Osteocyte (in vitro differentiated cells): ENCODE measurements around the gene PREP. TPM values are rescaled to one million over a fixed set of nuclear protein-coding genes. Genes with fewer than 3 reads are reported as not detected.
"Not testable (repeated sequence)": the region's sequence is repeated elsewhere in the genome, so short reads cannot be mapped to it uniquely, and the experiment has no call there.

Experiments used
- DNase-seq: peaks from one replicate; pipeline ENCODE4 v3.0.0; 2021; ENCODE audit warnings: mixed read lengths; ENCODE audit not compliant: unreplicated experiment; ENCODE audit errors: extremely low spot score
- H3K27ac Mint-ChIP-seq: one replicate; pipeline ENCODE4 v1.8.0; 2021; ENCODE audit warnings: mild to moderate bottlenecking, mixed read lengths; ENCODE audit not compliant: unreplicated experiment
- H3K27me3 Mint-ChIP-seq: one replicate; pipeline ENCODE4 v1.8.0; 2021; ENCODE audit warnings: mixed read lengths; ENCODE audit not compliant: unreplicated experiment
- H3K36me3 Mint-ChIP-seq: one replicate; pipeline ENCODE4 v1.8.0; 2021; ENCODE audit warnings: mixed read lengths; ENCODE audit not compliant: unreplicated experiment
- H3K4me1 Mint-ChIP-seq: one replicate; pipeline ENCODE4 v1.8.0; 2021; ENCODE audit warnings: mixed read lengths; ENCODE audit not compliant: unreplicated experiment
- H3K4me3 Mint-ChIP-seq: one replicate; pipeline ENCODE4 v1.8.0; 2021; ENCODE audit warnings: mild to moderate bottlenecking, moderate library complexity, mixed read lengths; ENCODE audit not compliant: unreplicated experiment
- H3K9me3 Mint-ChIP-seq: one replicate; pipeline ENCODE4 v1.8.0; 2021; ENCODE audit warnings: mixed read lengths; ENCODE audit not compliant: unreplicated experiment
- CTCF ChIP-seq: fragments of 200-600 bp; sonication (generic); IDR thresholded peaks from 2 replicates; pipeline ENCODE4 v1.5.0; 2021; ENCODE audit warnings: antibody characterized with exemption, mild to moderate bottlenecking, moderate library complexity
- total RNA-seq: library from RNA; stranded (reverse); gene quantifications from 2 replicates; pipeline ENCODE4 v1.2.1, GENCODE V29; 2021

Gene PREP
- total RNA-seq, 1 donor from 2014 or later, result 36.9 TPM

GRCh38 chr6:105430685-105431084, 27.8 kb upstream of the PREP start:
- Mint-ChIP-seq H3K9me3 (no peaks in the 10 kb centered on the region), H3K27me3 (no peaks in the 10 kb centered on the region), H3K4me3 (no peak overlapping the region), H3K4me1 (peaks cover 44% of the 10 kb centered on the region), H3K36me3 (no peaks in the 10 kb centered on the region), H3K27ac (no peak overlapping the region)
- DNase-seq, result no peak
- TF ChIP-seq CTCF, result no peak

- Mint-ChIP-seq H3K4me1 (peaks cover 44% of the 10 kb centered on the region), H3K4me3 (no peak overlapping the region), H3K27ac (peak overlapping the region; percentile 34), H3K27me3 (no peaks in the 10 kb centered on the region), H3K9me3 (no peaks in the 10 kb centered on the region), H3K36me3 (no peaks in the 10 kb centered on the region)
- no peak for DNase-seq
- no peak for TF ChIP-seq CTCF
Measured at GRCh38 chr6:105429676-105430075, 26.8 kb upstream of the PREP start.

GRCh38 chr6:105428342-105428957, 25.6 kb upstream of the PREP start:
- no peak for DNase-seq
- Mint-ChIP-seq H3K4me1 (peaks cover 39% of the 10 kb centered on the region), H3K36me3 (no peaks in the 10 kb centered on the region), H3K27me3 (no peaks in the 10 kb centered on the region), H3K9me3 (no peaks in the 10 kb centered on the region), H3K4me3 (no peak overlapping the region), H3K27ac (peak overlapping the region; percentile 91)
- no peak for TF ChIP-seq CTCF

GRCh38 chr6:105424175-105424783, 21.4 kb upstream of the PREP start:
- Mint-ChIP-seq H3K36me3 (no peaks in the 10 kb centered on the region), H3K27me3 (no peaks in the 10 kb centered on the region), H3K4me1 (peaks cover 18% of the 10 kb centered on the region), H3K4me3 (no peak overlapping the region), H3K9me3 (peaks cover under 1% of the 10 kb centered on the region), H3K27ac (no peak overlapping the region)
- no peak for DNase-seq
- peak; percentile 75 for TF ChIP-seq CTCF

GRCh38 chr6:105416971-105417370, 14.1 kb upstream of the PREP start:
- H3K4me1 Mint-ChIP-seq, H3K36me3 Mint-ChIP-seq, H3K27ac Mint-ChIP-seq, DNase-seq, H3K4me3 Mint-ChIP-seq: not testable (repeated sequence)
- Mint-ChIP-seq H3K9me3 (peaks cover 51% of the 10 kb centered on the region), H3K27me3 (peaks cover 18% of the 10 kb centered on the region)
